K562 (cell line): ENCODE results near the gene ZNF566. TPM values are rescaled to one million over a fixed set of nuclear protein-coding genes. Genes with fewer than 3 reads are reported as not detected.

ENCODE experiments used
- ARHGAP35 ChIP-seq: fragments of 450-650 bp; IDR thresholded peaks from 2 replicates; pipeline ENCODE4 v1.6.1; 2018; ENCODE audit not compliant: partially characterized antibody
- ARID4B ChIP-seq: sonication (generic); formaldehyde crosslinking; IDR thresholded peaks from 2 replicates; pipeline ENCODE4 v1.8.0; 2022; ENCODE audit warnings: mild to moderate bottlenecking, missing genetic modification reagents
- CBFA2T2 ChIP-seq: fragments of 450-650 bp; conservative IDR thresholded peaks from 2 replicates; pipeline ENCODE4 v1.6.1; 2017; ENCODE audit warnings: mild to moderate bottlenecking
- CHAMP1 ChIP-seq: fragments of 450-650 bp; IDR thresholded peaks from 2 replicates; pipeline ENCODE4 v1.6.1; 2016; ENCODE audit warnings: mild to moderate bottlenecking
- E2F3 ChIP-seq: fragments of 250-450 bp; sonication (Bioruptor Pico); IDR thresholded peaks from 2 replicates; pipeline ENCODE4 v1.4.0; 2020; ENCODE audit warnings: mild to moderate bottlenecking
- ETS1 ChIP-seq: conservative IDR thresholded peaks from 2 replicates; pipeline ENCODE4 v1.6.1; 2011; ENCODE audit warnings: low read depth, mild to moderate bottlenecking, low read length; ENCODE audit not compliant: control insufficient read depth
- ETS2 ChIP-seq: IDR thresholded peaks from 2 replicates; pipeline ENCODE4 v1.6.1; 2016; ENCODE audit warnings: borderline replicate concordance, missing genetic modification characterization, mild to moderate bottlenecking, moderate library complexity, missing compliant biosample characterization; ENCODE audit not compliant: poor library complexity, severe bottlenecking
- GATAD2B ChIP-seq: fragments of 450-650 bp; IDR thresholded peaks from 2 replicates; pipeline ENCODE4 v1.6.1; 2017; ENCODE audit warnings: mild to moderate bottlenecking, borderline replicate concordance
- HNRNPLL ChIP-seq: fragments of 200-400 bp; formaldehyde crosslinking; IDR thresholded peaks from 2 replicates; pipeline ENCODE4 v1.6.1; 2017; ENCODE audit warnings: low read length, low read depth, mild to moderate bottlenecking; ENCODE audit not compliant: poor library complexity, severe bottlenecking
- KLF13 ChIP-seq: fragments of 450-650 bp; IDR thresholded peaks from 2 replicates; pipeline ENCODE4 v1.6.1; 2016; ENCODE audit warnings: missing genetic modification characterization, low read depth, mild to moderate bottlenecking, missing compliant biosample characterization, moderate library complexity, borderline replicate concordance
- PHF21A ChIP-seq: fragments of 450-650 bp; IDR thresholded peaks from 2 replicates; pipeline ENCODE4 v1.6.1; 2017; ENCODE audit warnings: low read depth, borderline replicate concordance
- POLR2AphosphoS5 ChIP-seq: IDR thresholded peaks from 2 replicates; pipeline ENCODE4 v1.6.1; 2011; ENCODE audit warnings: mild to moderate bottlenecking, low read depth, low read length, moderate library complexity; ENCODE audit not compliant: control insufficient read depth, insufficient read depth
- RBFOX2 ChIP-seq: fragments of 200-400 bp; formaldehyde crosslinking; IDR thresholded peaks from 2 replicates; pipeline ENCODE4 v1.6.1; 2017; ENCODE audit warnings: low read depth, mild to moderate bottlenecking, low read length, moderate library complexity
- SAFB2 ChIP-seq: fragments of 200-400 bp; formaldehyde crosslinking; IDR thresholded peaks from 2 replicates; pipeline ENCODE4 v1.6.1; 2018; ENCODE audit warnings: borderline replicate concordance, low read length, low read depth, moderate library complexity; ENCODE audit not compliant: severe bottlenecking
- ZBTB33 ChIP-seq: sonication (generic); formaldehyde crosslinking; IDR thresholded peaks from 2 replicates; pipeline ENCODE4 v1.8.1; 2023; ENCODE audit warnings: mild to moderate bottlenecking, missing genetic modification reagents
- polyA plus RNA-seq, 8 experiments: library from polyadenylated mRNA; depleted of rRNA in 4 of 8; stranded (reverse) in 5 of 8; unstranded in 3 of 8; fragments of >200 nt; fragmentation: Nextera tagmentation in 2 of 8; fragmentation: Illumina TruSeq in 1 of 8; extraction: Ambion mirVana in 2 of 8; extraction: Trizol in 1 of 8; gene quantifications; 2 replicates each; pipeline versions ENCODE4 v1.2.1 to v1.2.3, GENCODE V29; 2011 to 2014; ENCODE audit warnings: inconsistent platforms in 1 of 8, missing spikeins in 1 of 8
- total RNA-seq, 7 experiments: library from RNA; depleted of rRNA in 6 of 7; stranded (reverse); fragments of >200 nt in 6 of 7; fragmentation: Illumina TruSeq in 2 of 7; extraction: Trizol in 2 of 7; gene quantifications; 2 replicates each; pipeline versions ENCODE4 v1.2.1 to v1.2.3, GENCODE V29; 2011 to 2021; ENCODE audit warnings: low replicate concordance in 1 of 7

ZNF566 gene
- total and polyA plus RNA-seq, 9 of the 15 experiments (the other 6 are each of a cell fraction or from before 2014, with no cell fraction given): 5.5 to 11.4 (median 9.7) TPM

GRCh38 chr19:36489118-36489919 is at the start of gene ZNF566 (continued):
- TF ChIP-seq RBFOX2 (peak; percentile 97), KLF13 (tag) (0 out of 2 replicates have a peak, but pooled peaks have one; percentile 5), CBFA2T2 (no peak), ZBTB33 (CRISPR knock-in tag) (peak; percentile 25; the same call in 1 of the 2 replicates), PHF21A (no peak), HNRNPLL (peak; percentile 42), ETS1 (peak; percentile 41; the same call in 1 of the 2 replicates), CHAMP1 (no peak), ARHGAP35 (peak; percentile 67), ETS2 (tag) (no peak), GATAD2B (no peak), POLR2AphosphoS5 (peak; percentile 30; the same call in 1 of the 2 replicates), E2F3 (CRISPR knock-in tag) (0 out of 2 replicates have a peak, but pooled peaks have one; percentile 32), SAFB2 (no peak), ARID4B (CRISPR knock-in tag) (peak; percentile 54; the same call in 1 of the 2 replicates)
